BLaER1 treated with 17β-estradiol and CSF1 and Interleukin-3, amounts not matched to agents 10 nM and 100 nM (cell line): ENCODE measurements around the gene ZNF600.
"Not testable (repeated sequence)": the region's sequence is repeated elsewhere in the genome, so short reads cannot be mapped to it uniquely, and the experiment has no call there.

Experiments used
- H3K27ac ChIP-seq, 11 experiments: shearing (Covaris generic); formaldehyde crosslinking; 2 replicates each; pipeline ENCODE4 v1.8.1; 2022
- H3K27me3 ChIP-seq, 11 experiments: shearing (Covaris generic); formaldehyde crosslinking; 2 replicates each; pipeline ENCODE4 v1.8.1; 2022
- H3K36me3 ChIP-seq, 11 experiments: shearing (Covaris generic); formaldehyde crosslinking; 2 replicates each; pipeline ENCODE4 v1.8.1; 2022
- H3K4me1 ChIP-seq, 10 experiments: shearing (Covaris generic); formaldehyde crosslinking; 2 replicates each; pipeline ENCODE4 v1.8.1; 2022
- H3K4me2 ChIP-seq, 11 experiments: shearing (Covaris generic); formaldehyde crosslinking; 2 replicates each; pipeline ENCODE4 v1.8.1; 2022
- H3K4me3 ChIP-seq, 10 experiments: shearing (Covaris generic); formaldehyde crosslinking; 2 replicates each; pipeline ENCODE4 v1.8.1; 2022
- H3K9ac ChIP-seq, 11 experiments: shearing (Covaris generic); formaldehyde crosslinking; 2 replicates each; pipeline ENCODE4 v1.8.1; 2022
- H3K9me3 ChIP-seq, 11 experiments: shearing (Covaris generic); formaldehyde crosslinking; replicated peaks in 1 of 11; 2 replicates each; pipeline ENCODE4 v1.8.1; 2022
- H4K20me1 ChIP-seq, 11 experiments: shearing (Covaris generic); formaldehyde crosslinking; 2 replicates each; pipeline ENCODE4 v1.8.1; 2022
- Cebpa-rat ChIP-seq, 11 experiments: shearing (Covaris generic); IDR thresholded peaks; 2 replicates each; pipeline ENCODE4 v1.8.1; 2022

ZNF600 gene

GRCh38 chr19:52734893-52735661 is 51.5 kb downstream of the ZNF600 start, which contains the start of gene ZNF611:
Gene ZNF611 (minus strand): TSS chr19:52735044. CDS start chr19:52715894, 19,150 bp downstream.
- TF ChIP-seq Cebpa-rat (IDR thresholded peaks at IDR 0.05), result no peak
- no peaks in the 10 kb centered on the region for H3K27me3 ChIP-seq
- peaks cover 21 to 31% (median 24%) of the 10 kb centered on the region in 10 experiments for H3K4me1 ChIP-seq
- peaks cover 0 to 6% (median 0%) of the 10 kb centered on the region in 11 experiments; a peak in 1 of 22 replicates for H3K9me3 ChIP-seq
- peak within 1 kb of the TSS; percentile 82 to 93 (median 87) for H3K4me2 ChIP-seq
- peaks cover 0 to 10% (median 0%) of the 10 kb centered on the region in 11 experiments; a peak in 3 of 22 replicates for H4K20me1 ChIP-seq
- peak within 1 kb of the TSS; percentile 76 to 94 (median 87) for H3K27ac ChIP-seq
- H3K4me3 ChIP-seq, result peak within 1 kb of the TSS; percentile 71 to 97 (median 90)
- H3K36me3 ChIP-seq, result peaks cover 12 to 22% (median 16%) of the 10 kb centered on the region in 11 experiments; a peak in 21 of 22 replicates
- peak within 1 kb of the TSS; percentile 86 to 96 (median 92) for H3K9ac ChIP-seq

GRCh38 chr19:52734331-52734892 is 52.2 kb downstream of the ZNF600 start:
- Histone ChIP-seq H3K9ac (peak overlapping the region; percentile 86 to 96 (median 92)), H3K27me3 (no peaks in the 10 kb centered on the region), H4K20me1 (peaks cover 0 to 10% (median 0%) of the 10 kb centered on the region in 11 experiments; a peak in 3 of 22 replicates), H3K9me3 (peaks cover 0 to 6% (median 0%) of the 10 kb centered on the region in 11 experiments; a peak in 1 of 22 replicates), H3K4me2 (peak overlapping the region; percentile 82 to 93 (median 87)), H3K4me3 (peak overlapping the region; percentile 71 to 97 (median 90)), H3K27ac (peak overlapping the region; percentile 76 to 94 (median 87)), H3K4me1 (peaks cover 21 to 31% (median 24%) of the 10 kb centered on the region in 10 experiments), H3K36me3 (peaks cover 12 to 28% (median 21%) of the 10 kb centered on the region in 11 experiments)
- TF ChIP-seq Cebpa-rat (IDR thresholded peaks at IDR 0.05), result no peak

GRCh38 chr19:52726051-52726450 is 60.5 kb downstream of the ZNF600 start:
- H3K4me3 ChIP-seq, H3K9ac ChIP-seq, H4K20me1 ChIP-seq, H3K27me3 ChIP-seq, H3K4me1 ChIP-seq, H3K4me2 ChIP-seq, H3K27ac ChIP-seq: not testable (repeated sequence)
- H3K36me3 ChIP-seq, result peaks cover 86 to 99% (median 97%) of the 10 kb centered on the region in 11 experiments
- peaks cover 29 to 65% (median 41%) of the 10 kb centered on the region in 11 experiments for H3K9me3 ChIP-seq

GRCh38 chr19:52725528-52725961 is 61.0 kb downstream of the ZNF600 start:
- H3K9me3 ChIP-seq, result peaks cover 34 to 70% (median 46%) of the 10 kb centered on the region in 11 experiments
- H3K36me3 ChIP-seq, result peaks cover 86 to 99% (median 97%) of the 10 kb centered on the region in 11 experiments
- peaks cover 0 to 6% (median 0%) of the 10 kb centered on the region in 11 experiments; a peak in 2 of 22 replicates for H4K20me1 ChIP-seq
- H3K4me3 ChIP-seq, result no peak overlapping the region
- H3K9ac ChIP-seq, result no peak overlapping the region
- no peak for TF ChIP-seq Cebpa-rat (IDR thresholded peaks at IDR 0.05)
- H3K27me3 ChIP-seq, result no peaks in the 10 kb centered on the region
- no peak overlapping the region for H3K27ac ChIP-seq
- no peak overlapping the region for H3K4me2 ChIP-seq
- H3K4me1 ChIP-seq, result peaks cover 0 to 3% (median 0%) of the 10 kb centered on the region in 10 experiments; a peak in 3 of 20 replicates

GRCh38 chr19:52724701-52725514 is 61.7 kb downstream of the ZNF600 start:
- Histone ChIP-seq H3K27ac (no peak overlapping the region), H3K9ac (no peak overlapping the region), H4K20me1 (peaks cover 0 to 4% (median 0%) of the 10 kb centered on the region in 11 experiments; a peak in 2 of 22 replicates), H3K36me3 (peaks cover 91 to 100% (median 98%) of the 10 kb centered on the region in 11 experiments), H3K4me1 (peaks cover 0 to 10% (median 0%) of the 10 kb centered on the region in 10 experiments; a peak in 8 of 20 replicates), H3K27me3 (no peaks in the 10 kb centered on the region), H3K9me3 (peaks cover 40 to 77% (median 52%) of the 10 kb centered on the region in 11 experiments), H3K4me2 (no peak overlapping the region), H3K4me3 (no peak overlapping the region)
- TF ChIP-seq Cebpa-rat (IDR thresholded peaks at IDR 0.05), result no peak

GRCh38 chr19:52723907-52724598 is 62.5 kb downstream of the ZNF600 start:
- H3K4me2 ChIP-seq, H3K27ac ChIP-seq, H4K20me1 ChIP-seq, H3K27me3 ChIP-seq, H3K9ac ChIP-seq, H3K4me3 ChIP-seq: not testable (repeated sequence)
- peaks cover 44 to 78% (median 54%) of the 10 kb centered on the region in 11 experiments for H3K9me3 ChIP-seq
- H3K36me3 ChIP-seq, result peaks cover 90 to 100% (median 97%) of the 10 kb centered on the region in 11 experiments
- peaks cover 0 to 18% (median 4%) of the 10 kb centered on the region in 10 experiments; a peak in 10 of 20 replicates for H3K4me1 ChIP-seq

GRCh38 chr19:52722062-52723003 is 64.3 kb downstream of the ZNF600 start:
- no peak overlapping the region for H3K9ac ChIP-seq
- peaks cover 73 to 95% (median 89%) of the 10 kb centered on the region in 11 experiments for H3K36me3 ChIP-seq
- no peaks in the 10 kb centered on the region for H4K20me1 ChIP-seq
- peaks cover 42 to 70% (median 50%) of the 10 kb centered on the region in 11 experiments for H3K9me3 ChIP-seq
- no peak overlapping the region for H3K27ac ChIP-seq
- no peaks in the 10 kb centered on the region for H3K27me3 ChIP-seq
- H3K4me2 ChIP-seq, result no peak overlapping the region
- peaks cover 0 to 22% (median 5%) of the 10 kb centered on the region in 10 experiments; a peak in 10 of 20 replicates for H3K4me1 ChIP-seq
- TF ChIP-seq Cebpa-rat (IDR thresholded peaks at IDR 0.05), result no peak
- 0 out of 20 replicates have a peak overlapping the region, but pooled peaks of 1 of the 10 experiments have one; percentile 38 for H3K4me3 ChIP-seq

- H3K36me3 ChIP-seq, result peaks cover 60 to 80% (median 72%) of the 10 kb centered on the region in 11 experiments
- H4K20me1 ChIP-seq, H3K9ac ChIP-seq, H3K27me3 ChIP-seq, H3K27ac ChIP-seq: not testable (repeated sequence)
- peaks cover 41 to 57% (median 49%) of the 10 kb centered on the region in 11 experiments for H3K9me3 ChIP-seq
- peaks cover 12 to 32% (median 20%) of the 10 kb centered on the region in 10 experiments for H3K4me1 ChIP-seq
- peak overlapping the region in 5 of 10 experiments; percentile 4 to 29 (median 21); a peak in 5 of 20 replicates for H3K4me3 ChIP-seq
- peak overlapping the region in 1 of 11 experiments; percentile 57; a peak in 2 of 22 replicates for H3K4me2 ChIP-seq
These were observed 66.0 kb downstream of the ZNF600 start for GRCh38 chr19:52720541-52720940.
